HG03135 (cell line): Measurements from ENCODE around the gene LRRC8A.
A peak's percentile ranks its signal among the peaks of the same experiment; 100 is the strongest.
"Not testable (repeated sequence)": the region's sequence is repeated elsewhere in the genome, so short reads cannot be mapped to it uniquely, and the experiment has no call there.

Source experiments
- ATAC-seq: cut with Tn5 transposase; IDR thresholded peaks from one replicate; pipeline ENCODE4 v1.9.1; 2021; ENCODE audit warnings: mild to moderate bottlenecking, moderate library complexity; ENCODE audit not compliant: unreplicated experiment

LRRC8A gene

GRCh38 chr9:128947527-128948301, 65.8 kb downstream of the LRRC8A start, which contains the start of the genes DOLK and NUP188:
Gene DOLK (minus strand): TSS chr9:128947603. CDS start chr9:128947303, 300 bp downstream.
Gene NUP188 (plus strand): TSS chr9:128947699. CDS start chr9:128947720, 21 bp downstream.
- ATAC-seq: peak; percentile 76

- ATAC-seq: not testable (repeated sequence)
These were observed 79.5 kb downstream of the LRRC8A start for GRCh38 chr9:128961403-128961802.
